Renal pelvis (tissue), 4 donors: Measurements from ENCODE around the gene CETN1. TPM values are rescaled to one million over a fixed set of nuclear protein-coding genes. Genes with fewer than 3 reads are reported as not detected.

Experiments used
- DNase-seq: peaks from one replicate; pipeline ENCODE4 v3.0.0-alpha.2; 2013
- polyA plus RNA-seq, 3 donors: library from polyadenylated mRNA; unstranded; fragments of 120-200 nt; gene quantifications; one replicate each; pipeline ENCODE4 v1.2.1, GENCODE V29; 2013; ENCODE audit not compliant: insufficient read length in 3 of 3

Gene CETN1
- polyA plus RNA-seq, 3 donors = not detected

- peak; percentile 48 for DNase-seq
Observed at GRCh38 chr18:623761-624620, 43.8 kb downstream of the CETN1 start.

DNA sequence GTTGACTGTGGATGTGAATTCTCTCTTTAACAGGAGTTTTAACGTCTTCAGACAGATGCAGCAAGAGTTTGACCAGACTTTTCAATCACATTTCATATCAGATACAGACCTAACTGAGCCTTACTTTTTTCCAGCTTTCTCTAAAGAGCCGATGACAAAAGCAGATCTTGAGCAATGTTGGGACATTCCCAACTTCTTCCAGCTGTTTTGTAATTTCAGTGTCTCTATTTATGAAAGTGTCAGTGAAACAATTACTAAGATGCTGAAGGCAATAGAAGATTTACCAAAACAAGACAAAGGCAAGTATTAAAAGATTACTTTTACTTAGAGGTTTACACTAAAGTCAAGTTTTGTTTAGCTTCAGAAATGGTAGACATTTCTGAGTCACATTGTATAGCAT, 47.1 kb downstream of the CETN1 start:
- no peak for DNase-seq

GRCh38 chr18:629269-630150, 49.3 kb downstream of the CETN1 start:
- DNase-seq = no peak

- no peak for DNase-seq
Observed at GRCh38 chr18:631560-631959, 51.4 kb downstream of the CETN1 start.

Other genes with a start within 250 kb of the CETN1 start
- gene COLEC12, start 79.7 kb upstream of the CETN1 start, polyA plus RNA-seq = 10 to 100 TPM; 20.9 to 28.6 (median 25.4) TPM
- gene CLUL1, start 16.6 kb downstream of the CETN1 start, polyA plus RNA-seq = 10 to 100 TPM; 12.9 to 16.5 (median 14.3) TPM
- gene TYMS, start 77.3 kb downstream of the CETN1 start, polyA plus RNA-seq = 100 to 1,000 TPM; 125 to 138 (median 133) TPM
- 100 to 1,000 TPM in 2 of 3 donors, 10 to 100 TPM in 1; 69.2 to 167 (median 145) TPM for gene ENOSF1, start 132.2 kb downstream of the CETN1 start, polyA plus RNA-seq
- gene YES1, start 231.9 kb downstream of the CETN1 start, polyA plus RNA-seq = 10 to 100 TPM; 59.0 to 63.9 (median 62.3) TPM